SK-N-SH (cell line): Measurements from ENCODE around the gene LRRC58.

Experiments
- EZH2phosphoT487 ChIP-seq: fragments of 200-600 bp; sonication (generic); IDR thresholded peaks from 2 replicates; pipeline ENCODE4 v1.6.1; 2017; ENCODE audit warnings: low read depth, mixed run types, mild to moderate bottlenecking, antibody characterized with exemption, moderate library complexity, borderline replicate concordance
- GATA2 ChIP-seq: sonication (generic); formaldehyde crosslinking; IDR thresholded peaks from 2 replicates; pipeline ENCODE4 v1.5.0; 2020; ENCODE audit warnings: mild to moderate bottlenecking, missing genetic modification reagents
- JUND ChIP-seq: IDR thresholded peaks from 2 replicates; pipeline ENCODE4 v1.4.0; 2012
- POLR2AphosphoS5 ChIP-seq: IDR thresholded peaks from 2 replicates; pipeline ENCODE4 v1.6.1; 2012; ENCODE audit warnings: low read depth, low read length
- RCOR1 ChIP-seq: fragments of 150-350 bp; IDR thresholded peaks from 2 replicates; pipeline ENCODE4 v1.6.1; 2017; ENCODE audit warnings: antibody characterized with exemption, low read length
- RFX5 ChIP-seq: IDR thresholded peaks from 2 replicates; pipeline ENCODE4 v1.6.1; 2012; ENCODE audit warnings: mild to moderate bottlenecking, improper control_type of control experiment, low read length
- SIN3A ChIP-seq: IDR thresholded peaks from 2 replicates; pipeline ENCODE4 v1.6.1; 2012; ENCODE audit warnings: low read depth, mild to moderate bottlenecking, low read length, moderate library complexity, borderline replicate concordance
- SMC3 ChIP-seq: IDR thresholded peaks from 2 replicates; pipeline ENCODE4 v1.6.1; 2012; ENCODE audit warnings: low read depth, low read length, improper control_type of control experiment
- TCF12 ChIP-seq: IDR thresholded peaks from 2 replicates; pipeline ENCODE4 v1.4.0; 2012
- TF ChIP-seq, protein P1 (sequence below): fragments of 200-600 bp; sonication (generic); IDR thresholded peaks from 2 replicates; pipeline ENCODE4 v1.6.1; 2017; ENCODE audit warnings: antibody characterized with exemption, mild to moderate bottlenecking, moderate library complexity
- TF ChIP-seq, protein P2 (sequence below): IDR thresholded peaks from 2 replicates; pipeline ENCODE4 v1.4.0; 2012; ENCODE audit warnings: low read depth
- TF ChIP-seq, protein P3 (sequence below): IDR thresholded peaks from 2 replicates; pipeline ENCODE4 v1.4.0; 2012; ENCODE audit warnings: low read depth, borderline replicate concordance
- TF ChIP-seq, protein P4 (sequence below): fragments of 150-350 bp; IDR thresholded peaks from 2 replicates; pipeline ENCODE4 v1.6.1; 2017; ENCODE audit warnings: antibody characterized with exemption, low read length, low read depth, borderline replicate concordance

DNA sequence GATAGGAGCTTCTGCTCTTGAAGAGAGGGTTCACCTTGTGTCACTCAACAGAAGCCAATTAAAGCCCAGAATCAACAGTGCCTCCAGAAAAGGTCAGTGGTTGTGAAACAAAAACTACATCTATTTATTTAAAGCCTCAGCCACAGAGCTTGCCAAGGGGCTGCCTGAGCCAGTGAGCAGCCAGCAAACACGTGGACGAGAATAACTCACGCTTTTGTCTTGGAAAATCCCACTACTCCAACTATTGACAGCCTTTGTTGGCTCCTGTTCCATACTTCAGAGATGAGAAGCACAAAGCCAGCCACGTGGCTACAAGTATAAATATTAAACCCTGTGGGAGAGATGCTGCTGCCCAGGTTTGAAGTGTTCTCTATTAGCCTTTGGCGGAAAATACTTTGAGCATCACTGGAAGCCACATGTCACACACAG is 74.4 kb downstream of the LRRC58 start:
- TF ChIP-seq RFX5 (no peak), RCOR1 (no peak), JUND (no peak), SMC3 (no peak), TCF12 (no peak), GATA2 (CRISPR knock-in tag) (no peak), SIN3A (no peak), EZH2phosphoT487 (no peak), POLR2AphosphoS5 (no peak)
- TF ChIP-seq, protein P1, sequence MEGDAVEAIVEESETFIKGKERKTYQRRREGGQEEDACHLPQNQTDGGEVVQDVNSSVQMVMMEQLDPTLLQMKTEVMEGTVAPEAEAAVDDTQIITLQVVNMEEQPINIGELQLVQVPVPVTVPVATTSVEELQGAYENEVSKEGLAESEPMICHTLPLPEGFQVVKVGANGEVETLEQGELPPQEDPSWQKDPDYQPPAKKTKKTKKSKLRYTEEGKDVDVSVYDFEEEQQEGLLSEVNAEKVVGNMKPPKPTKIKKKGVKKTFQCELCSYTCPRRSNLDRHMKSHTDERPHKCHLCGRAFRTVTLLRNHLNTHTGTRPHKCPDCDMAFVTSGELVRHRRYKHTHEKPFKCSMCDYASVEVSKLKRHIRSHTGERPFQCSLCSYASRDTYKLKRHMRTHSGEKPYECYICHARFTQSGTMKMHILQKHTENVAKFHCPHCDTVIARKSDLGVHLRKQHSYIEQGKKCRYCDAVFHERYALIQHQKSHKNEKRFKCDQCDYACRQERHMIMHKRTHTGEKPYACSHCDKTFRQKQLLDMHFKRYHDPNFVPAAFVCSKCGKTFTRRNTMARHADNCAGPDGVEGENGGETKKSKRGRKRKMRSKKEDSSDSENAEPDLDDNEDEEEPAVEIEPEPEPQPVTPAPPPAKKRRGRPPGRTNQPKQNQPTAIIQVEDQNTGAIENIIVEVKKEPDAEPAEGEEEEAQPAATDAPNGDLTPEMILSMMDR, result no peak
- TF ChIP-seq, protein P2, sequence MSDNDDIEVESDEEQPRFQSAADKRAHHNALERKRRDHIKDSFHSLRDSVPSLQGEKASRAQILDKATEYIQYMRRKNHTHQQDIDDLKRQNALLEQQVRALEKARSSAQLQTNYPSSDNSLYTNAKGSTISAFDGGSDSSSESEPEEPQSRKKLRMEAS, result no peak
- TF ChIP-seq, protein P3, sequence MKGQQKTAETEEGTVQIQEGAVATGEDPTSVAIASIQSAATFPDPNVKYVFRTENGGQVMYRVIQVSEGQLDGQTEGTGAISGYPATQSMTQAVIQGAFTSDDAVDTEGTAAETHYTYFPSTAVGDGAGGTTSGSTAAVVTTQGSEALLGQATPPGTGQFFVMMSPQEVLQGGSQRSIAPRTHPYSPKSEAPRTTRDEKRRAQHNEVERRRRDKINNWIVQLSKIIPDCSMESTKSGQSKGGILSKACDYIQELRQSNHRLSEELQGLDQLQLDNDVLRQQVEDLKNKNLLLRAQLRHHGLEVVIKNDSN, result no peak
- TF ChIP-seq, protein P4, sequence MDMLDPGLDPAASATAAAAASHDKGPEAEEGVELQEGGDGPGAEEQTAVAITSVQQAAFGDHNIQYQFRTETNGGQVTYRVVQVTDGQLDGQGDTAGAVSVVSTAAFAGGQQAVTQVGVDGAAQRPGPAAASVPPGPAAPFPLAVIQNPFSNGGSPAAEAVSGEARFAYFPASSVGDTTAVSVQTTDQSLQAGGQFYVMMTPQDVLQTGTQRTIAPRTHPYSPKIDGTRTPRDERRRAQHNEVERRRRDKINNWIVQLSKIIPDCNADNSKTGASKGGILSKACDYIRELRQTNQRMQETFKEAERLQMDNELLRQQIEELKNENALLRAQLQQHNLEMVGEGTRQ, result no peak
